WTC11 (cell line): ENCODE data around the gene EBF3.

Source experiments
- CTCF ChIP-seq: fragments of 200-600 bp; IDR thresholded peaks from 2 replicates; pipeline ENCODE4 v1.8.0; 2022; ENCODE audit warnings: antibody characterized with exemption
- E2F4 ChIP-seq: sonication (generic); formaldehyde crosslinking; IDR thresholded peaks from 2 replicates; pipeline ENCODE4 v1.8.1; 2022; ENCODE audit warnings: low read depth, mild to moderate bottlenecking, moderate library complexity, missing genetic modification reagents, borderline replicate concordance
- ELF4 ChIP-seq: sonication (generic); formaldehyde crosslinking; IDR thresholded peaks from 2 replicates; pipeline ENCODE4 v1.8.1; 2022; ENCODE audit warnings: low read depth, mild to moderate bottlenecking, moderate library complexity, missing genetic modification reagents
- HMGXB4 ChIP-seq: sonication (generic); formaldehyde crosslinking; IDR thresholded peaks from 2 replicates; pipeline ENCODE4 v1.8.1; 2023; ENCODE audit warnings: mild to moderate bottlenecking, moderate library complexity, missing genetic modification reagents
- MAX ChIP-seq: sonication (generic); formaldehyde crosslinking; IDR thresholded peaks from 2 replicates; pipeline ENCODE4 v1.8.0; 2022; ENCODE audit warnings: mild to moderate bottlenecking, missing genetic modification reagents
- TEAD1 ChIP-seq: sonication (generic); formaldehyde crosslinking; IDR thresholded peaks from 2 replicates; pipeline ENCODE4 v1.8.0; 2022; ENCODE audit warnings: mild to moderate bottlenecking, missing genetic modification reagents
- ZBTB43 ChIP-seq: sonication (generic); formaldehyde crosslinking; IDR thresholded peaks from 2 replicates; pipeline ENCODE4 v1.8.1; 2023; ENCODE audit warnings: mild to moderate bottlenecking, missing genetic modification reagents
- ZNF512 ChIP-seq: sonication (generic); formaldehyde crosslinking; IDR thresholded peaks from 2 replicates; pipeline ENCODE4 v1.8.1; 2022; ENCODE audit warnings: missing genetic modification reagents, borderline replicate concordance

- no peak for TF ChIP-seq CTCF
- no peak for TF ChIP-seq HMGXB4 (CRISPR knock-in tag)
- no peak for TF ChIP-seq ELF4 (CRISPR knock-in tag)
- no peak; the same call in 1 of the 2 replicates for TF ChIP-seq MAX (CRISPR knock-in tag)
- no peak for TF ChIP-seq ZBTB43 (CRISPR knock-in tag)
- TF ChIP-seq E2F4 (CRISPR knock-in tag), result no peak
- no peak for TF ChIP-seq TEAD1
- TF ChIP-seq ZNF512 (CRISPR knock-in tag), result no peak
Observed at GRCh38 chr10:129882291-129883010, 81.6 kb downstream of the EBF3 start.
